ENCODE results near the gene RHOJ.

- TF ChIP-seq CTCF (IDR thresholded peaks at IDR 0.05) (no peak), POLR2A (IDR thresholded peaks at IDR 0.05) (no peak)
Measured at GRCh38 chr14:63223596-63223995, 19.4 kb downstream of the RHOJ start.
